Measurements from ENCODE around the gene SLC25A22. TPM values are rescaled to one million over a fixed set of nuclear protein-coding genes. Genes with fewer than 3 reads are reported as not detected.

The SLC25A22 gene
- total and polyA plus RNA-seq, 9 donors, result 0.42 to 23.3 (median 15.5) TPM

GRCh38 chr11:834371-835316 lies 36.6 kb upstream of the SLC25A22 start:
- Histone ChIP-seq H3K36me3 (no peaks in the 10 kb centered on the region), H3K27me3 (no peaks in the 10 kb centered on the region), H3K27ac (peak overlapping the region; percentile 52), H3K9me3 (no peaks in the 10 kb centered on the region), H3K4me1 (ENCODE audit: insufficient read depth) (peaks cover 21% of the 10 kb centered on the region), H3K4me3 (peak overlapping the region; percentile 13)
- WGBS, 3 donors, result 42 to 51% (median 51%) methylated on average over 31 of the region's 31 CpGs
- intact Hi-C loops (cut with DNase I), result no loop called here
- peak in 1 of 5 donors; percentile 60 for DNase-seq
- TF ChIP-seq CTCF (IDR thresholded peaks at IDR 0.05) (no peak), EP300 (IDR thresholded peaks at IDR 0.05) (no peak), POLR2A (IDR thresholded peaks at IDR 0.05) (no peak)

- Histone ChIP-seq H3K4me3 (peak overlapping the region; percentile 51), H3K27me3 (no peaks in the 10 kb centered on the region), H3K9me3 (no peaks in the 10 kb centered on the region), H3K36me3 (no peaks in the 10 kb centered on the region), H3K27ac (peak overlapping the region in 1 of 2 donors; percentile 52), H3K4me1 (ENCODE audit: insufficient read depth) (peaks cover 21% of the 10 kb centered on the region)
- intact Hi-C loops (cut with DNase I), result no loop called here
- 41 to 44% (median 41%) methylated on average over 8 to 9 of the region's 9 CpGs for WGBS, 3 donors
- DNase-seq, result no peak
- no peak for TF ChIP-seq EP300 (IDR thresholded peaks at IDR 0.05)
- no peak for TF ChIP-seq CTCF (IDR thresholded peaks at IDR 0.05)
- TF ChIP-seq POLR2A (IDR thresholded peaks at IDR 0.05), result no peak
Measured at GRCh38 chr11:833849-834311, 35.8 kb upstream of the SLC25A22 start.

- intact Hi-C loops (cut with DNase I), result no loop called here
- Histone ChIP-seq H3K36me3 (no peaks in the 10 kb centered on the region), H3K9me3 (no peaks in the 10 kb centered on the region), H3K4me3 (peak overlapping the region; percentile 51), H3K27me3 (no peaks in the 10 kb centered on the region), H3K4me1 (ENCODE audit: insufficient read depth) (peaks cover 21% of the 10 kb centered on the region), H3K27ac (peak overlapping the region; percentile 52 to 65)
- peak in 1 of 5 donors; percentile 75 for DNase-seq
- TF ChIP-seq POLR2A (IDR thresholded peaks at IDR 0.05) (no peak), EP300 (IDR thresholded peaks at IDR 0.05) (no peak), CTCF (IDR thresholded peaks at IDR 0.05) (no peak)
- 1% methylated on average over 27 to 55 of the region's 55 CpGs for WGBS, 3 donors
Measured at GRCh38 chr11:833114-833791, 35.2 kb upstream of the SLC25A22 start.

- intact Hi-C loops (cut with DNase I), result no loop called here
- Histone ChIP-seq H3K4me1 (ENCODE audit: insufficient read depth) (peaks cover 21% of the 10 kb centered on the region), H3K9me3 (no peaks in the 10 kb centered on the region), H3K4me3 (peak within 1 kb of the TSS; percentile 51), H3K36me3 (no peaks in the 10 kb centered on the region), H3K27me3 (no peaks in the 10 kb centered on the region), H3K27ac (peak within 1 kb of the TSS; percentile 52 to 65)
- 1 to 3% (median 2%) methylated on average over 44 to 64 of the region's 67 CpGs for WGBS, 3 donors
- peak in 2 of 5 donors; percentile 64 to 74 for DNase-seq
- TF ChIP-seq POLR2A (IDR thresholded peaks at IDR 0.05) (no peak), EP300 (IDR thresholded peaks at IDR 0.05) (no peak), CTCF (IDR thresholded peaks at IDR 0.05) (no peak)
Measured at GRCh38 chr11:832529-833113, 34.5 kb upstream of the SLC25A22 start, which contains the start of gene CD151. Gene CD151, plus strand, starts transcription at chr11:832952. Its CDS starts 3,118 bp downstream, at chr11:836070.
